ENCODE measurements around the gene GAB2. TPM values are rescaled to one million over a fixed set of nuclear protein-coding genes. Genes with fewer than 3 reads are reported as not detected.

GAB2 gene
- total and polyA plus RNA-seq, 2 of the 4 experiments (the other 2 are of a cell fraction): 3.3 to 5.9 TPM

- CTCF ChIA-PET: no interaction called here
- peaks cover 26 to 67% of the 10 kb centered on the region in 2 experiments for H3K79me1 ChIP-seq (ENCODE audit: low read depth in 1 of 2, low read length in 2 of 2)
- no peak for ATAC-seq (ENCODE audit: low read depth)
Measured at GRCh38 chr11:78197816-78198215, 219.8 kb downstream of the GAB2 start.

More at GRCh38 chr11:78197816-78198215, 219.8 kb downstream of the GAB2 start:
- Histone ChIP-seq H2BK15ac (ENCODE audit: low read depth, low read length) (no peak overlapping the region), H4K20me1 (ENCODE audit: insufficient read depth, low read length) (peaks cover 34% of the 10 kb centered on the region), H3K4me1 (ENCODE audit: control insufficient read depth, insufficient read depth, low read length) (no peaks in the 10 kb centered on the region), H3K14ac (replicated peaks; ENCODE audit: low read depth, low read length) (no peak overlapping the region), H3K9ac (ENCODE audit: low read depth, low read length) (no peak overlapping the region), H3K9me1 (ENCODE audit: insufficient read depth, low read length) (no peaks in the 10 kb centered on the region; the same call in none of the 2 replicates), H2BK5ac (ENCODE audit: low read depth, low read length, poor library complexity, severe bottlenecking) (no peak overlapping the region), H3K23ac (ENCODE audit: low read depth, low read length) (no peak overlapping the region), H2AK5ac (ENCODE audit: low read depth, low read length) (no peak overlapping the region), H4K8ac (ENCODE audit: low read depth in 2 of 2, low read length in 2 of 2) (no peak overlapping the region), H2BK120ac (ENCODE audit: low read depth, low read length) (no peak overlapping the region), H3K9me3 (ENCODE audit: control insufficient read depth, insufficient read depth, low read length) (no peaks in the 10 kb centered on the region), H3K4ac (ENCODE audit: low read depth, low read length) (no peak overlapping the region), H3K4me2 (ENCODE audit: low read depth, low read length) (no peak overlapping the region), H3K4me3 (ENCODE audit: insufficient read depth, low read depth, low read length) (no peak overlapping the region), H2AFZ (replicated peaks; ENCODE audit: low read length, poor library complexity) (no peak overlapping the region), H3K27me3 (ENCODE audit: control insufficient read depth, insufficient read depth, low read length) (no peaks in the 10 kb centered on the region), H4K91ac (ENCODE audit: insufficient read depth, low read depth, low read length) (no peak overlapping the region), H3K18ac (ENCODE audit: low read depth, low read length) (no peak overlapping the region), H3K56ac (ENCODE audit: extremely low read depth, insufficient read depth, low read length) (no peak overlapping the region), H3K27ac (ENCODE audit: insufficient read depth, low read length) (no peak overlapping the region), H4K5ac (ENCODE audit: low read depth, low read length) (no peak overlapping the region), H2AK9ac (replicated peaks; ENCODE audit: low read depth, low read length, poor library complexity) (no peak overlapping the region), H2BK20ac (ENCODE audit: low read depth, low read length) (no peak overlapping the region), H3K36me3 (ENCODE audit: control insufficient read depth, insufficient read depth, low read length) (peaks cover 40% of the 10 kb centered on the region)
- intact Hi-C loops (cut with micrococcal nuclease): no loop called here
- dilution Hi-C loops (cut with HindIII; ENCODE audit: low sequenced_read_pairs, unreplicated experiment): no loop called here
- BruUV-seq (replicated peaks): no TSS peak
- in situ Hi-C loops (cut with MboI; ENCODE audit: low sequenced_read_pairs): no loop called here
- no peak for DNase-seq
- POLR2A ChIA-PET (ENCODE audit: unreplicated experiment): no interaction called here
- TF ChIP-seq, protein P1, sequence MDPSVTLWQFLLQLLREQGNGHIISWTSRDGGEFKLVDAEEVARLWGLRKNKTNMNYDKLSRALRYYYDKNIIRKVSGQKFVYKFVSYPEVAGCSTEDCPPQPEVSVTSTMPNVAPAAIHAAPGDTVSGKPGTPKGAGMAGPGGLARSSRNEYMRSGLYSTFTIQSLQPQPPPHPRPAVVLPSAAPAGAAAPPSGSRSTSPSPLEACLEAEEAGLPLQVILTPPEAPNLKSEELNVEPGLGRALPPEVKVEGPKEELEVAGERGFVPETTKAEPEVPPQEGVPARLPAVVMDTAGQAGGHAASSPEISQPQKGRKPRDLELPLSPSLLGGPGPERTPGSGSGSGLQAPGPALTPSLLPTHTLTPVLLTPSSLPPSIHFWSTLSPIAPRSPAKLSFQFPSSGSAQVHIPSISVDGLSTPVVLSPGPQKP (IDR thresholded peaks at IDR 0.05; ENCODE audit: borderline replicate concordance, low read depth, low read length): no peak
- TF ChIP-seq CHD1 (IDR thresholded peaks at IDR 0.05; ENCODE audit: low read depth, low read length): no peak
- no peak for TF ChIP-seq RCOR1 (IDR thresholded peaks at IDR 0.05; ENCODE audit: insufficient replicate concordance, low read length)
- TF ChIP-seq RFX5 (IDR thresholded peaks at IDR 0.05; ENCODE audit: low read depth, low read length): no peak
- TF ChIP-seq RAD21 (IDR thresholded peaks at IDR 0.05; ENCODE audit: low read length): no peak
- no peak for TF ChIP-seq SMC3 (IDR thresholded peaks at IDR 0.05; ENCODE audit: low read depth, low read length)
- TF ChIP-seq BHLHE40 (IDR thresholded peaks at IDR 0.05; ENCODE audit: low read depth, low read length): no peak
- no peak for TF ChIP-seq CEBPB (IDR thresholded peaks at IDR 0.05; ENCODE audit: low read depth, low read length)
- TF ChIP-seq MAFK (IDR thresholded peaks at IDR 0.05; ENCODE audit: low read depth, low read length): no peak
- no peak for TF ChIP-seq NFE2L2 (IDR thresholded peaks at IDR 0.05; ENCODE audit: low read depth, low read length)
- 100% methylated on average over 2 of the region's 8 CpGs; no CpG with 5 or more reads in 1 of the 2 experiments for WGBS, 2 experiments (ENCODE audit: extremely low coverage in 2 of 2, insufficient read length in 1 of 2)

Data from IMR-90 (cell line).